A673 (cell line): Measurements from ENCODE around the gene NPIPB2. TPM values are rescaled to one million over a fixed set of nuclear protein-coding genes. Genes with fewer than 3 reads are reported as not detected.

Experiments
- BruUV-seq: library from RNA; stranded (reverse); fragments of 400-500 nt; replicated peaks from 2 replicates; lab custom pipeline; 2021; lab: Mats Ljungman, UMichigan
- CTCF ChIA-PET: fragments of 300-600 bp; sonication (Branson Sonifier 250); formaldehyde crosslinking; loops from one replicate; lab custom pipeline; 2022; ENCODE audit warnings: antibody characterized with exemption; lab: Charles Lee
- POLR2A ChIA-PET: fragments of 300-600 bp; sonication (Branson Sonifier 250); formaldehyde crosslinking; loops from one replicate; lab custom pipeline; 2022; ENCODE audit warnings: antibody characterized with exemption; ENCODE audit not compliant: low non-redundant PET; lab: Charles Lee
- DNase-seq: peaks from one replicate; pipeline ENCODE4 v3.0.0-alpha.2; 2015; ENCODE audit warnings: low spot score
- H3K27ac ChIP-seq: fragments of 200-600 bp; sonication (generic); 2 replicates; pipeline ENCODE4 v1.5.1; 2016; ENCODE audit warnings: mixed run types, low read depth, mild to moderate bottlenecking, mixed read lengths, antibody characterized with exemption, low read length; ENCODE audit not compliant: poor library complexity, severe bottlenecking
- H3K27me3 ChIP-seq: fragments of 200-600 bp; sonication (generic); replicated peaks from 2 replicates; pipeline ENCODE4 v1.6.1; 2017; ENCODE audit warnings: mixed run types, low read depth, mild to moderate bottlenecking, mixed read lengths, antibody characterized with exemption, low read length; ENCODE audit not compliant: insufficient read depth, poor library complexity
- H3K36me3 ChIP-seq: fragments of 200-600 bp; sonication (generic); 2 replicates; pipeline ENCODE4 v1.6.1; 2016; ENCODE audit warnings: mixed run types, mild to moderate bottlenecking, mixed read lengths, antibody characterized with exemption, low read length; ENCODE audit not compliant: insufficient read depth, poor library complexity, severe bottlenecking
- H3K4me1 ChIP-seq: fragments of 200-600 bp; sonication (generic); 2 replicates; pipeline ENCODE4 v1.6.1; 2017; ENCODE audit warnings: mixed run types, mild to moderate bottlenecking, mixed read lengths, antibody characterized with exemption, low read length; ENCODE audit not compliant: insufficient read depth, poor library complexity, severe bottlenecking
- H3K4me3 ChIP-seq: fragments of 200-600 bp; sonication (generic); 2 replicates; pipeline ENCODE4 v1.5.1; 2016; ENCODE audit warnings: low read depth, mixed run types, mild to moderate bottlenecking, mixed read lengths, low read length; ENCODE audit not compliant: poor library complexity, severe bottlenecking
- H3K9me3 ChIP-seq: fragments of 200-600 bp; sonication (generic); 2 replicates; pipeline ENCODE4 v1.6.1; 2016; ENCODE audit warnings: mixed run types, low read depth, mild to moderate bottlenecking, mixed read lengths, antibody characterized with exemption, low read length; ENCODE audit not compliant: poor library complexity, severe bottlenecking
- EZH2 ChIP-seq: fragments of 200-600 bp; sonication (generic); IDR thresholded peaks from 2 replicates; pipeline ENCODE4 v1.6.1; 2017; ENCODE audit warnings: borderline replicate concordance, low read depth, mild to moderate bottlenecking, mixed read lengths, antibody characterized with exemption, low read length; ENCODE audit not compliant: poor library complexity, severe bottlenecking
- intact Hi-C: fragments of 100-400 bp; cut with micrococcal nuclease; formaldehyde crosslinking; loops from one replicate; pipeline ENCODE4 v1.10.0; 2022; ENCODE audit not compliant: unreplicated experiment
- total RNA-seq: library from RNA; stranded (reverse); gene quantifications from 2 replicates; pipeline ENCODE4 v1.2.3, GENCODE V29; 2021
- TF ChIP-seq, protein P1 (sequence below): fragments of 300-800, 200-600 bp; sonication (generic); conservative IDR thresholded peaks from 2 replicates; pipeline ENCODE4 v1.5.1; 2017; ENCODE audit warnings: low read depth, mild to moderate bottlenecking, antibody characterized with exemption, low read length, moderate library complexity, mixed read lengths

The NPIPB2 gene
- total RNA-seq, 1 experiment from 2014 or later, result 9.6 TPM

DNA sequence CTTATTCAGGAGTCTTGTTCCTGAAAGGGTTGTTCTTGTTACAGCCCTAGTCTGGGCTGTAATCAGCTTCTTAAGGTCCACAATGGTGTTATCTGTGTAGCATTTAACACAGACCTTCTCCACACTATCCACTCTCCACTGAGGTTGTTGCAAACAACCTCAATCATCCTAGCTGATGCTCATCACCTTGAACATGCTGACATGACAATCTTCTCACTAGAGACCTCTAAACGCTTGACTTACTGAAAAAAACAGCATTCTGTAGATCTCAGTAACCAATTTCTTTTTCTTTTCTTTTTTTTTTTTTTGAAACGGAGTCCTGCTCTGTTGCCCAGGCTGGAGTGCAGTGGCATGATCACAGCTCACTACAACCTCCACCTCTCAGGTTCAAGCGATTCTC lies 26.7 kb upstream of the NPIPB2 start:
- intact Hi-C loops, result no loop called here
- no TSS peak for BruUV-seq
- Histone ChIP-seq H3K9me3 (no peaks in the 10 kb centered on the region), H3K27me3 (peaks cover 14% of the 10 kb centered on the region), H3K27ac (no peak overlapping the region), H3K4me1 (no peaks in the 10 kb centered on the region), H3K4me3 (no peak overlapping the region), H3K36me3 (no peaks in the 10 kb centered on the region)
- ChIA-PET CTCF (interaction anchor here (1.1 kb wide), 1 partner anchor 99 kb away, joined by 6 read pairs; no protein-coding TSS in a partner anchor), POLR2A (interaction anchor here (0.7 kb wide), 1 partner anchor 56 kb away, joined by 12 read pairs; no protein-coding TSS in a partner anchor)
- DNase-seq, result no peak
- TF ChIP-seq EZH2, result no peak
- TF ChIP-seq, protein P1, sequence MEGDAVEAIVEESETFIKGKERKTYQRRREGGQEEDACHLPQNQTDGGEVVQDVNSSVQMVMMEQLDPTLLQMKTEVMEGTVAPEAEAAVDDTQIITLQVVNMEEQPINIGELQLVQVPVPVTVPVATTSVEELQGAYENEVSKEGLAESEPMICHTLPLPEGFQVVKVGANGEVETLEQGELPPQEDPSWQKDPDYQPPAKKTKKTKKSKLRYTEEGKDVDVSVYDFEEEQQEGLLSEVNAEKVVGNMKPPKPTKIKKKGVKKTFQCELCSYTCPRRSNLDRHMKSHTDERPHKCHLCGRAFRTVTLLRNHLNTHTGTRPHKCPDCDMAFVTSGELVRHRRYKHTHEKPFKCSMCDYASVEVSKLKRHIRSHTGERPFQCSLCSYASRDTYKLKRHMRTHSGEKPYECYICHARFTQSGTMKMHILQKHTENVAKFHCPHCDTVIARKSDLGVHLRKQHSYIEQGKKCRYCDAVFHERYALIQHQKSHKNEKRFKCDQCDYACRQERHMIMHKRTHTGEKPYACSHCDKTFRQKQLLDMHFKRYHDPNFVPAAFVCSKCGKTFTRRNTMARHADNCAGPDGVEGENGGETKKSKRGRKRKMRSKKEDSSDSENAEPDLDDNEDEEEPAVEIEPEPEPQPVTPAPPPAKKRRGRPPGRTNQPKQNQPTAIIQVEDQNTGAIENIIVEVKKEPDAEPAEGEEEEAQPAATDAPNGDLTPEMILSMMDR, result no peak

DNA sequence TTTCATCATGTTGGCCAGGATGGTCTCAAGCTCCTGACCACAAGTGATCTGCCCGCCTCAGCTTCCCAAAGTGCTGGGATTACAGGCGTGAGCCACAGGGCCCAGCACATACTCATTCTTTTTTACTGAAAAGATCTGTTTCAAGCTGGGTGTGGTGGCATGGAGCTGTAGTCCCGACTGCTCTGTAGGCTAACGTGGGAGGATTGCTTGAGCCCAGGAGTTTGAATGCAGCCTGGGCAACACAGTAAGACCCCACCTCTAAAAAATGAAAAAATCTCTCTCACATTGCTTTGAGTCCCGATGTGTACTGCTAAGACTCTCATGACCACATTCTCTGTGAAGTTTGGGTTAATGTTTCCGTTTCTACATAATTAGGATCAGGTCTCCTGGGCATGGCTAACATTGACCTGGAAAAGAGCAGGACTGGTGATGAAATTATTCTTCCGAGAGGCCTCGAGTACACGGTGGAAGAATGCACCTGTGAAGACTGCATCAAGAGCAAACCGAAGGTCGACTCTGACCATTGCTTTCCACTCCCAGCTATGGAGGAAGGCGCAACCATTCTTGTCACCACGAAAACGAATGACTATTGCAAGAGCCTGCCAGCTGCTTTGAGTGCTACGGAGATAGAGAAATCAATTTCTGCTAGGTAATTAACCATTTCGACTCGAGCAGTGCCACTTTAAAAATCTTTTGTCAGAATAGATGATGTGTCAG lies 25.5 kb upstream of the NPIPB2 start:
- Histone ChIP-seq H3K9me3 (no peaks in the 10 kb centered on the region), H3K36me3 (no peaks in the 10 kb centered on the region), H3K4me3 (no peak overlapping the region), H3K4me1 (no peaks in the 10 kb centered on the region), H3K27me3 (peaks cover 14% of the 10 kb centered on the region), H3K27ac (no peak overlapping the region)
- DNase-seq, result no peak
- ChIA-PET POLR2A (no interaction called here), CTCF (interaction anchor here (1.1 kb wide), 1 partner anchor 100 kb away, joined by 6 read pairs; no protein-coding TSS in a partner anchor)
- no TSS peak for BruUV-seq
- TF ChIP-seq EZH2, result no peak
- intact Hi-C loops, result no loop called here

DNA sequence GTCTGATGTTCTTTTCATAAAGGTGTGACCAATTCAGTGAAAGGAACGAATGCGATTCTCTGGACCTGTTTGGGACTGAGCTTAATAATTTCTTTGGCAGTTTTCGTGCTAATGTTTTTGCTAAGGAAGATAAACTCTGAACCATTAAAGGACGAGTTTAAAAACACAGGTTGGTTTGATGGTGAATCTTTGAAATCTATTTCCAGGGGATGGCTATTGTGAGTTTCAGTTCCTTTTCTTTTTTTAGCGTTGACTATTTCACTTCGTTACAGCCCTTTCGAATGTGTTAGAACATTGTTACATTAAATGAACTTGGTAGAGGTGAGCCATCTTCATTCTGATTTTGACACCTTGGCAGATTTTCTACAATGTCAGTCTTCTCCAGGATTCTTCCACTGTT lies 24.3 kb upstream of the NPIPB2 start:
- CTCF ChIA-PET, result no interaction called here
- intact Hi-C loops, result no loop called here
- POLR2A ChIA-PET, result no interaction called here
- Histone ChIP-seq H3K36me3 (no peaks in the 10 kb centered on the region), H3K27me3 (peaks cover 14% of the 10 kb centered on the region), H3K4me3 (no peak overlapping the region), H3K9me3 (no peaks in the 10 kb centered on the region), H3K27ac (no peak overlapping the region), H3K4me1 (no peaks in the 10 kb centered on the region)
- DNase-seq, result no peak
- TF ChIP-seq, protein P1, result no peak
- no peak for TF ChIP-seq EZH2
- BruUV-seq, result no TSS peak
